Measurements from ENCODE around the gene GRID1. TPM values are rescaled to one million over a fixed set of nuclear protein-coding genes. Genes with fewer than 3 reads are reported as not detected.

GRID1 gene
- total RNA-seq, 1 donor from 2014 or later: 3.0 TPM

- DNase-seq (ENCODE audit: low spot score): no peak
- intact Hi-C loops (cut with DNase I): no loop called here
Observed at GRCh38 chr10:86330778-86331763, 35.5 kb downstream of the GRID1 start.

- intact Hi-C loops (cut with DNase I): no loop called here
- no peak for DNase-seq (ENCODE audit: low spot score)
Observed at GRCh38 chr10:86329896-86330680, 36.5 kb downstream of the GRID1 start.

- intact Hi-C loops (cut with DNase I): no loop called here
- DNase-seq (ENCODE audit: low spot score): no peak
Observed at GRCh38 chr10:86329093-86329710, 37.4 kb downstream of the GRID1 start.

- intact Hi-C loops (cut with DNase I): no loop called here
- DNase-seq (ENCODE audit: low spot score): no peak
Observed at GRCh38 chr10:86327954-86328725, 38.5 kb downstream of the GRID1 start.

DNA sequence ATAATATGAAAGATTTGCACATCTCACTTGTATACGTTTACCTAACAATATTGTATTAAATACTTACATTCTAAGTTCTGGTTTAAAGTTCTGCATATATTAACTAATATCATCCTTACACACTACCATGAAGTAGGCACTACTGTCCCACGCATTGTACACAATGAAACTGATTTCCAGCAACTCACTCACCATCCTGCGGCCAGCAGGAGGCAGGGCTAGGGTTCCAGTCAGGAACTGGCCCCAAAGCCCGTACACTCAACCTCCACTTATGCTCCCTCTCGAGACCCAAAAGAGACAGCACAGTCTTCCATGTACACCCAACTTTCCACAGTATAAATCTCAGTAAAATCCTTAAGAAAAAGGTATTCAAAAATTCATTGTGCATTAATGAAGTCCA, 41.4 kb downstream of the GRID1 start:
- no peak for DNase-seq (ENCODE audit: low spot score)
- intact Hi-C loops (cut with DNase I): no loop called here

- intact Hi-C loops (cut with DNase I): no loop called here
- peak; percentile 72 for DNase-seq (ENCODE audit: low spot score)
Observed at GRCh38 chr10:86321568-86321967, 45.0 kb downstream of the GRID1 start.

DNA sequence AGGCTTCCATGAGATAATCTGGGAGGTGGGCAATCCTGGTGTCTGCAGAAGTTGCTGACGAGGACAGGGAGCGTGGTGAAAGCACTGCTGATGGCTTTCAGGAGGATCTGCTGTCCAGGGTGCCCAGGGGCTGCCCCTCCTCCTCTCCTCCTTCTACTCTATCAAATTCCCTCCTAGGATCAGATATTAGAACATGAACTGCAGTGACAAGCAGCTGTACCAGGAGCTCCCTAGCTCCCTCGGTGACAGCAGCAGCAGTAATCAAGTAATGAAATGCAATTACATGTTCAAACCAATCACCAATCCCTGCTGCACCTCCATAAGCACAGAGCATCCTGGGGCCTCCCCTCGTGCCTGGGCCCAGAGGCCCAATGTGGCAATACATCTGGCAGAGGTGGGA, 46.9 kb downstream of the GRID1 start:
- DNase-seq (ENCODE audit: low spot score): peak; percentile 54
- intact Hi-C loops (cut with DNase I): no loop called here

- intact Hi-C loops (cut with DNase I): no loop called here
- DNase-seq (ENCODE audit: low spot score): peak; percentile 63
Observed at GRCh38 chr10:86317949-86318725, 48.5 kb downstream of the GRID1 start.

GRCh38 chr10:86316990-86317389, 49.6 kb downstream of the GRID1 start:
- intact Hi-C loops (cut with DNase I): no loop called here

DNA sequence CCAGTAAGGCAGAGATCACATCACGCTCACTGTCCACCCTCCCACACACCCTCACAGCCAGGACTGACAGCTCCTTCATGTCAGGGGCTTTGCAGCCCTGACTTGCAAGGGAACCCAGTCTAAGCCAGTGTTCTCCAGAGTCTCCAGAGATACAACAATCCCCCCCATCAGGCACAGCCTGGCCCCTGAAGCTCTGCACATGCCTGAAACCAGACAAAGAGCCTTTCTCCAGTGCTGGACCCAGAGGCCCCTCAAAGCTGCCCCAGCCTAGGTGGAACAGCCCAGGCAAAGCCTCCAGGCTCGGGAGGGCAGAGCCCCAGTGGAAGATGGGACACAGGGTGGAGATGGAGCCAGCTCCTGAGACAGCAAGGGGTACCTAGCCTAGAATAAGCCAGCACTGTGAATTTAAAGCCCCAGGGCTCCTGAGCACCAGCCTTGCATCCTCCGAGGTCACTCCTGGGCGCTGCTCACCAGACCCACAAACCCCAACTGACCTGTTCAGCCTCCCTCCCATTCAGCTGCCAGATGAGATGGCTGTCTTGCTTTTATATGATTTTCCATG, 50.2 kb downstream of the GRID1 start:
- no peak for DNase-seq (ENCODE audit: low spot score)
- intact Hi-C loops (cut with DNase I): no loop called here

More at GRCh38 chr10:86316990-86317389, 49.6 kb downstream of the GRID1 start:
- DNase-seq (ENCODE audit: low spot score): no peak

- DNase-seq (ENCODE audit: low spot score): no peak
- intact Hi-C loops (cut with DNase I): no loop called here
Observed at GRCh38 chr10:86315549-86315942, 51.0 kb downstream of the GRID1 start.

DNA sequence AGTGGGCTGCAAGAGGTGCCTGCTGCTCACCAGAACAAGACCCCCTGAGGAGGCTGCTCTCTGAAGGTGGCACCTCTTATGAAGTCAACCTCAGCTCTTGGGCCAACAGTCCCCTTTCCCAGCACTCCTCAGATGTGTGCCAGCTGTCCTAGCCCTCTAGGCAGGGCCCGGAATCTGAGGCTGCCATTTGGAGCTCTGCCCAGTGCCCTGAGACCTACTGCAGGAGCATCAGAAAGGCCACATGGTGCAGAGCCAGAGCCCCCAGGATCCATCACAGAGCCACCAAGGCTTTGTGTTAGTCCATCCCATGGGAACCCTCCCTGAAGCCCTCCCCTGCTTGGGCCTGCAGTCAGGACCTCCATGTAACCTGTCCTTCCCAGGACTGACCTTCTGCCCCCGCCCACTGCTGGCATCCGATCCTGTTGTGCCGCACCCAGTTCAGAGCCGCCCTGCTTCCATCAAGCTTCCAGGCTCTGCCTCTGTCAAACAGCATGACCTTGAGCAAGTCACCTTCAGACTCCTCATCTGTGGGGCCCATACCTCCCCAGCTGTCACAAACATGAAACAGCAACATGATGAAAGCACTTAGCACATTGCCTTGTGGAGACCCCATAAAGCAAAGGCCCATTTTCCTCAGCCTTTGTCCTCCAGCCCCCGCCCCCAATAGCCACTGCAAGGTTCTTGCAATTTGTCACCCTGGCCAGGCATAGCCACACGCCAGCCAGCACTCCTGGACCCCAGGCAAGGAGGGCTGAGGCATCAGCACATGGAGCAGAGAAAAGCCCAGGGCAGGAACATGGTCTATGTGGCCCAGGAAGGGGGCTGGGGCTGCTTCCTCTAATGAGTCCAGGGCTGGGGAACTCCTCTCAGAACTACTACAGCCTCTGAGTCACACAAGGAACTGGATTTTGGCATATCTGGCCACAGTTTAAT, 51.7 kb downstream of the GRID1 start:
- no peak for DNase-seq (ENCODE audit: low spot score)

DNA sequence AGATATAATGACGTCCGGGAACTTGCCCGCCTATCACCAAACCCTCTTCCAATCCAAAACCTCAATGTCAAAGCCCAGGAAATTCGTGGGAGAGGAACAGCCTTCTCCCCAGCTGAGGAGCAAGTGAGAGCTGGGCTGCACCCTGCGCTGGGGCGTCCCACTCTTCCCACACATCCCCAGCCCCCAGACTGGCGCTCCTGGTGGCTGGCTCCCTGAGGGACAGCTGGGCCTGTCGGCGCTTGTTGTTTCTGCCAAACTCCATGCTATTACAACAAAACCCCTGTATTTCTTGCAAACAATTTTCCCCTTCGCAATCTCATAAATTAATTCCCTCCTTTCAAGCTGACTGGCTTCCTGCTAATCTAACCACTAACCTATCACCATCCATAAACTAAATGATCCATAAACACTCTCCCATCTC, 53.0 kb downstream of the GRID1 start:
- intact Hi-C loops (cut with DNase I): no loop called here

More for the DNA sequence above, 51.7 kb downstream of the GRID1 start:
- intact Hi-C loops (cut with DNase I): no loop called here

DNA sequence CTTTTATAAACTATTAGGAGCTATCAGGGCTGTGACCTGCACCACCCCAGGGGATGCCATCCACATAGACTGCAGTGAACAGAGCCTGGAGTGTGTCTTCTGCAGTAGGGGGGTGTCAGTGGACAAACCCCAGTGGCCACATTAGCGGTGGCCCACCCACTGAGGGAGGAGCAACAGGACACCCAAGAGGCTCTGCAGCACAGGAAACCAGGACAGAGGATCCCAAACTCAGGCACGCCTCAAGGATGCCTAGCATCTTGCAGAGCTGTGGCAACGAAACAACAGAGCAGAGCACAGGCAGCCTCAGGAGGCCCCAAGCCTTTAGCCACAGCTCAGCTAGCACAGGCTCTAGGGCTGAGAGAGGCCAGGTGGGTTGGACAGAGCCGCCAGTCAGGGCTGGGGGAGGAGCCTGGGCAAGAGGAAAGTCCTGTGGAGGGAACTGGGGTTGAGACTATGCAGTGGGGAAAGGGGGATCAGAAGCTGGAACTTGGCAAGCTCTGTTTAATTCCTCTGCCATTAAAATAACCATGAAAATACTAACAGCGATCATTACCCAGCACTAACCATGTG, 53.8 kb downstream of the GRID1 start:
- no peak for DNase-seq (ENCODE audit: low spot score)
- intact Hi-C loops (cut with DNase I): no loop called here

More for the DNA sequence above, 53.0 kb downstream of the GRID1 start:
- DNase-seq (ENCODE audit: low spot score): no peak

DNA sequence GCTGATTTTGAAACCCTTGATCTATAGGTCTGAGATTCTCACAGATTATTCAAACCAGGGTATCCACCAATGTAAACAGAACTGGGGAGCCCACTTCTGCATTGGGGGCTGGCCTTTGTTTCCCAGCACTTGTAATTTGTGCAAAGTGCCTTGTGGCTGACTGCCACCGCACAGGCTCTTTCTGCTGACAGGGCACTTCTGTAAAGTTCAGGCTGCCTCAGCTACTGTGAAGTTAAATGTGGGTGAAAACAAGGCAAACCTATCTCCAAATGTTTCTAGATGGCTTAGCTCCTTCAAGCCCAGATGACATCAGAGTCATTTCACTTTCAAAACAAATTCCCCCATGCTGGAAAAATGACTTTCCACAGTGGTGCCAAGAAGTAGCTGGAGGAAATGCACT, 54.7 kb downstream of the GRID1 start:
- intact Hi-C loops (cut with DNase I): no loop called here
- DNase-seq (ENCODE audit: low spot score): no peak

DNA sequence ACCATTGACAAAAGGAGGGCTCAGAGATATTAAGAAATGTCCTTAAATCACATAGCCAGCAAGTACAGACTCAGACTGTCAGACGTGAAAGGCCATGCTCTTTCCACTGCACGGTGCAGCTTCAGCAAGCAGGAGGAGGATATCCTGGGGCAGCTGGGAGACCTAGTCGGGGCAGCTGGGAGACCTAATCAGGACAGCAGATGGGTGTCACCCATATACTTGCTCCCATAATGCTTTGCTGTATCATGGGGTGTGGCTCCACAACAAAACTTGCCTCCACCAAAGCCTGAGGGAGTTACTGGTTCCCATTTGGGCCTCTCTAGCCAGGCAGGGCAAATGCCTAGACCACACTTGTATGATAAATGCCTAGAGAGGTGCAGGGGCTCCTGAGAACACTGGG, 55.4 kb downstream of the GRID1 start:
- intact Hi-C loops (cut with DNase I): no loop called here
- DNase-seq (ENCODE audit: low spot score): no peak

DNA sequence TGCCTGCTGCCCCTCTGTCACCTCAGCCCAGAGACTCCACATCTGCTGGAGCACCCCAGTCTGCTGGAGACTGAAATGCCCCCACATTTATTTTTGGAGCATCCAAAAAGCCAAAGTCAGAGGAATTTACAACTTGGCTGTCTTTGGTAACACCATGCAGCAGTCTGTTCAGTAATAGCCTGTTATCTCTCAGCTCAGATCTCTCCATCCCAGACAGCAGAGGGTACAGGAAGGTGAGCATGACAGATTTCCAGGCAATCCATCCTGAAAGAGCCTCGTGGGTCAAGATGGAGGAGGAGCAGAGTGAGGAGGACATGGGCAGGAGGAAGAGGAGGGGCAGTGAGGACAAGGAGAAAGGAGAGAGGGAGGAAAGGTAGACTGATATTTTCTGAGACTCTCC, 55.9 kb downstream of the GRID1 start:
- DNase-seq (ENCODE audit: low spot score): peak; percentile 15
- intact Hi-C loops (cut with DNase I): no loop called here
